ENCODE measurements around the gene TMEM14A. TPM values are rescaled to one million over a fixed set of nuclear protein-coding genes. Genes with fewer than 3 reads are reported as not detected.
"Not testable (repeated sequence)": the region's sequence is repeated elsewhere in the genome, so short reads cannot be mapped to it uniquely, and the experiment has no call there.

The TMEM14A gene
- total RNA-seq, 1 donor from 2014 or later = 51.8 TPM

GRCh38 chr6:52654007-52654406 is 16.9 kb upstream of the TMEM14A start:
- no peak overlapping the region for H3K4me3 ChIP-seq (ENCODE audit: low read depth, low read length)
- DNase-seq (ENCODE audit: low read depth) = no peak
- TF ChIP-seq, protein P1, sequence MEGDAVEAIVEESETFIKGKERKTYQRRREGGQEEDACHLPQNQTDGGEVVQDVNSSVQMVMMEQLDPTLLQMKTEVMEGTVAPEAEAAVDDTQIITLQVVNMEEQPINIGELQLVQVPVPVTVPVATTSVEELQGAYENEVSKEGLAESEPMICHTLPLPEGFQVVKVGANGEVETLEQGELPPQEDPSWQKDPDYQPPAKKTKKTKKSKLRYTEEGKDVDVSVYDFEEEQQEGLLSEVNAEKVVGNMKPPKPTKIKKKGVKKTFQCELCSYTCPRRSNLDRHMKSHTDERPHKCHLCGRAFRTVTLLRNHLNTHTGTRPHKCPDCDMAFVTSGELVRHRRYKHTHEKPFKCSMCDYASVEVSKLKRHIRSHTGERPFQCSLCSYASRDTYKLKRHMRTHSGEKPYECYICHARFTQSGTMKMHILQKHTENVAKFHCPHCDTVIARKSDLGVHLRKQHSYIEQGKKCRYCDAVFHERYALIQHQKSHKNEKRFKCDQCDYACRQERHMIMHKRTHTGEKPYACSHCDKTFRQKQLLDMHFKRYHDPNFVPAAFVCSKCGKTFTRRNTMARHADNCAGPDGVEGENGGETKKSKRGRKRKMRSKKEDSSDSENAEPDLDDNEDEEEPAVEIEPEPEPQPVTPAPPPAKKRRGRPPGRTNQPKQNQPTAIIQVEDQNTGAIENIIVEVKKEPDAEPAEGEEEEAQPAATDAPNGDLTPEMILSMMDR (conservative IDR thresholded peaks at IDR 0.05; ENCODE audit: low read depth, low read length) = no peak

DNA sequence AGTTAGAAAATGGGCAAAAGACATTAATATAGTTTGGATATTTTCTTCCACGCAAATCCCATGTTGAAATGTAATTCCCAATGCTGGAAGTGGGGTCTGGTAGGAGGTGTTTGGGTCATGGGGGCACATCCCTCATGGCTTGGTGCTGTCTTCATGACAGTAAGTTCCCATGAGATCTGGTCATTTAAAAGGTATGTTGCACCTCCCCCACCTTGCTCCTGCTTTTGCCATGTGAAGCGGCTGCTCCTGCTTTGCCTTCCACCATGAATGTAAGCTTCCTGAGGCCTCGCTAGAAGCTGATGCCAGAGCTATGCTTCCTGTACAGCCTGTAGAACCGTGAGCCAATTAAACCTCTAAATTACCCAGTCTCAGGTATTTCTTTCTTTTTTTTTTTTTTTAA is 16.3 kb upstream of the TMEM14A start:
- no peak for DNase-seq (ENCODE audit: low read depth)
- H3K4me3 ChIP-seq (ENCODE audit: low read depth, low read length) = no peak overlapping the region
- TF ChIP-seq, protein P1 (conservative IDR thresholded peaks at IDR 0.05; ENCODE audit: low read depth, low read length) = no peak

GRCh38 chr6:52655941-52656340 is 15.0 kb upstream of the TMEM14A start:
- DNase-seq (ENCODE audit: low read depth); H3K4me3 ChIP-seq (ENCODE audit: low read depth, low read length): not testable (repeated sequence)

GRCh38 chr6:52657870-52658269 is 13.0 kb upstream of the TMEM14A start:
- DNase-seq (ENCODE audit: low read depth) = no peak
- TF ChIP-seq, protein P1 (conservative IDR thresholded peaks at IDR 0.05; ENCODE audit: low read depth, low read length) = no peak
- no peak overlapping the region for H3K4me3 ChIP-seq (ENCODE audit: low read depth, low read length)

DNA sequence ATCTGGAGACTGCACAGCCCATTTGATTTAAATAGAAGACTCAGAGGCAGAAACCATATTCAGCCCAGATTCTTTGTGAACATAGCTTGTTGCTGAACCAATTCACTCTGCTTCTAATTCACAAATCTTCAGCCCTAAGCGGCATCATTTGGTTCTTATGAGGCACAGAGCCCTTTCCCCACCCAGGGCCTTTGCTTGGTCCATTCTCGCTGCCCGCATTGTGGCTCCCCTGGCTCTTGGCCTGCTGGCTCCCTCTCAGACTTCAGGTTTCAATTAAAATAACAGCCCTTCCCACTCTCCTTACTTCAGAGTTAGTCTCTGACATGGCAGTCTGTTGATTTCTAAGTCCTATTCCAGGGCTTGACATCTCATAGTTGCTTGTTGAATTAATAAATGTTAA is 9.4 kb upstream of the TMEM14A start:
- no peak for DNase-seq (ENCODE audit: low read depth)
- TF ChIP-seq, protein P1 (conservative IDR thresholded peaks at IDR 0.05; ENCODE audit: low read depth, low read length) = no peak
- no peak overlapping the region for H3K4me3 ChIP-seq (ENCODE audit: low read depth, low read length)

DNA sequence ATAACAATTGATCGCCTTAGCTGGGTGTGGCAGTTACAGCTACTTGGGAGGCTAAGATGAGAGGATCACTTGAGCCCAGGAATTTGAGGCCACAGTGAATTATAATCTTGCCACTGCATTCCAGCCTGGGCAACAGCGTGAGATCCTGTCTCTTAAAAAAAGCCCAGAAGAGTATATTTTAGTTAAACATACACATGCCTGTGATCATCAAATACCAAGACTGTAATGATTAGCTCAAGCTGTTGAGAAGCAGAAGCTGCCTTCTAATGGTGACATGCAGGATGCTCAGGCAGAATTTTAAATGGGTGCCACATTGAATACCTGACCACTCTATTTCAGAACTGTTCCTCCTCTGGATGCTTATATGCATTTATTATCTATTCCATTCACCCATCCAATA is 8.9 kb upstream of the TMEM14A start:
- no peak overlapping the region for H3K4me3 ChIP-seq (ENCODE audit: low read depth, low read length)
- TF ChIP-seq, protein P1 (conservative IDR thresholded peaks at IDR 0.05; ENCODE audit: low read depth, low read length) = no peak
- no peak for DNase-seq (ENCODE audit: low read depth)

GRCh38 chr6:52663120-52663935 is 7.6 kb upstream of the TMEM14A start:
- TF ChIP-seq, protein P1 (conservative IDR thresholded peaks at IDR 0.05; ENCODE audit: low read depth, low read length) = peak; percentile 92
- peak; percentile 30 for DNase-seq (ENCODE audit: low read depth)
- H3K4me3 ChIP-seq (ENCODE audit: low read depth, low read length) = peak overlapping the region; percentile 73

Measured in epithelial cell of proximal tubule (primary cell).